Activated T-cell treated with anti-CD3 and anti-CD28 coated beads, Interleukin-2, amount 50 U/mL, for 48 hours (primary cell): ENCODE data around the gene USP11.

Experiments used
- DNase-seq, 2 experiments: peaks; one replicate each; pipeline ENCODE4 v3.0.0-alpha.2; 2020

USP11 gene

GRCh38 chrX:47226071-47226470 lies 6.7 kb upstream of the USP11 start:
- DNase-seq = no peak

- DNase-seq = no peak
Measured at GRCh38 chrX:47226531-47227333, 6.1 kb upstream of the USP11 start.

GRCh38 chrX:47227334-47227583 lies 5.5 kb upstream of the USP11 start:
- DNase-seq = no peak

GRCh38 chrX:47228550-47229270 lies 4.1 kb upstream of the USP11 start:
- no peak for DNase-seq

- no peak for DNase-seq
Measured at GRCh38 chrX:47229427-47229826, 3.4 kb upstream of the USP11 start.

GRCh38 chrX:47230136-47230868 lies 2.5 kb upstream of the USP11 start:
- DNase-seq = no peak

- DNase-seq = no peak
Measured at GRCh38 chrX:47231167-47231566, 1.6 kb upstream of the USP11 start.

- DNase-seq = no peak
Measured at GRCh38 chrX:47232197-47232802, 509 bp upstream of the USP11 start.

- DNase-seq = peak; percentile 93 to 94
Measured at GRCh38 chrX:47233333-47234113, 714 bp downstream of the USP11 start.

GRCh38 chrX:47234583-47234982 lies 1.8 kb downstream of the USP11 start:
- DNase-seq = no peak

GRCh38 chrX:47235691-47236103 lies 2.9 kb downstream of the USP11 start:
- no peak for DNase-seq

- no peak for DNase-seq
Measured at GRCh38 chrX:47239199-47239598, 6.4 kb downstream of the USP11 start.

GRCh38 chrX:47239898-47240545 lies 7.2 kb downstream of the USP11 start:
- DNase-seq = no peak

GRCh38 chrX:47240619-47241018 lies 7.8 kb downstream of the USP11 start:
- DNase-seq = no peak

- DNase-seq = no peak
Measured at GRCh38 chrX:47241201-47242011, 8.6 kb downstream of the USP11 start.

GRCh38 chrX:47242321-47242720 lies 9.5 kb downstream of the USP11 start:
- DNase-seq = no peak

- no peak for DNase-seq
Measured at GRCh38 chrX:47243351-47243750, 10.5 kb downstream of the USP11 start.

- DNase-seq = no peak
Measured at GRCh38 chrX:47244676-47245075, 11.9 kb downstream of the USP11 start.

GRCh38 chrX:47245156-47245555 lies 12.3 kb downstream of the USP11 start:
- no peak for DNase-seq

- peak; percentile 48 to 51 for DNase-seq
Measured at GRCh38 chrX:47247206-47247998, 14.6 kb downstream of the USP11 start.

GRCh38 chrX:47247999-47248320 lies 15.2 kb downstream of the USP11 start:
- DNase-seq = no peak
